Left renal pelvis (tissue), 4 donors: ENCODE measurements around the gene DNAJC16. TPM values are rescaled to one million over a fixed set of nuclear protein-coding genes. Genes with fewer than 3 reads are reported as not detected.
"Not testable (repeated sequence)": the region's sequence is repeated elsewhere in the genome, so short reads cannot be mapped to it uniquely, and the experiment has no call there.

ENCODE experiments used
- DNase-seq, 4 donors: peaks; one replicate each; pipeline ENCODE4 v3.0.0-alpha.2; 2013; ENCODE audit warnings: low read depth in 4 of 4, low spot score in 3 of 4
- polyA plus RNA-seq, 4 donors: library from polyadenylated mRNA; unstranded; fragments of 120-200 nt; gene quantifications; one replicate each; pipeline ENCODE4 v1.2.1, GENCODE V29; 2013; ENCODE audit not compliant: insufficient read length in 4 of 4

Gene DNAJC16
- polyA plus RNA-seq, 4 donors: 18.6 to 37.1 (median 29.9) TPM

GRCh38 chr1:15577691-15578090 lies 51.0 kb downstream of the DNAJC16 start:
- no peak for DNase-seq

GRCh38 chr1:15578921-15579682 lies 52.5 kb downstream of the DNAJC16 start:
- no peak for DNase-seq

GRCh38 chr1:15579683-15580047 lies 53.0 kb downstream of the DNAJC16 start:
- no peak for DNase-seq

DNA sequence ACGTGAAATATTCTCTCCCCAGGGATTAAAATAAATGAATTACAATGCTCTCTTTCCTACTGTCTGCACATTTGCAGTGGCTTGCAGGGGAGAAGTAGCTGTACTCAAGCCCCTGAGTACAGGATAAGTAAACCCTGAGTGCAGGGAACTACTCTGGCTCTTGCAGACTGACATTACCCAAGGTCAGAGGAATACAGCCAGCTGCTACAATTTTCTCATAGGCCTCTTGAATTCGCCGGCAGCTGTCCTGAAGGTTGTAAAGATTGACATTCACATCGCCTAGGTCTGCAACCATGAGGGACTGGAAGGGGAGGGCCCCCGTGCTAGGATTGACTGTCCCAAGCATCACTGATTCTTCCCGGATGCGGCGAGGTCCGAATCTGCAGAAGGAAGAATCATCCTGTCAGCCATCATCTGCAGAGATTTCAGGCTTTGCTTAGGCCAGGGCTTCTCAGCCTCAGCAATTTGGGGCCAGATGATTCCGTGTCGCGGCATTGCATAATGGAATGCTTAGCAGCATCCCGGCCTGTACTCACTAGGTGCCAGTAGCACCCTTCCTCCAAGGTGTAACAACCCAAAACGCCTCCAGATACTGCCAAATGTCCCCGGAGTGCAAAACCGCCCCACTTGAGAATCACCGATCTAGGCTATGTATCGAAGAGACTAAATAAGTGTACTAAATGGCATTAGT lies 56.5 kb downstream of the DNAJC16 start:
- DNase-seq: no peak

GRCh38 chr1:15584489-15585363 lies 58.1 kb downstream of the DNAJC16 start, which contains the start of gene AGMAT:
Gene AGMAT, minus strand, starts transcription at chr1:15585051. Its CDS starts 84 bp downstream, at chr1:15584967.
- DNase-seq: no peak

- DNase-seq: no peak
Observed at GRCh38 chr1:15592285-15592684, 65.6 kb downstream of the DNAJC16 start.

DNA sequence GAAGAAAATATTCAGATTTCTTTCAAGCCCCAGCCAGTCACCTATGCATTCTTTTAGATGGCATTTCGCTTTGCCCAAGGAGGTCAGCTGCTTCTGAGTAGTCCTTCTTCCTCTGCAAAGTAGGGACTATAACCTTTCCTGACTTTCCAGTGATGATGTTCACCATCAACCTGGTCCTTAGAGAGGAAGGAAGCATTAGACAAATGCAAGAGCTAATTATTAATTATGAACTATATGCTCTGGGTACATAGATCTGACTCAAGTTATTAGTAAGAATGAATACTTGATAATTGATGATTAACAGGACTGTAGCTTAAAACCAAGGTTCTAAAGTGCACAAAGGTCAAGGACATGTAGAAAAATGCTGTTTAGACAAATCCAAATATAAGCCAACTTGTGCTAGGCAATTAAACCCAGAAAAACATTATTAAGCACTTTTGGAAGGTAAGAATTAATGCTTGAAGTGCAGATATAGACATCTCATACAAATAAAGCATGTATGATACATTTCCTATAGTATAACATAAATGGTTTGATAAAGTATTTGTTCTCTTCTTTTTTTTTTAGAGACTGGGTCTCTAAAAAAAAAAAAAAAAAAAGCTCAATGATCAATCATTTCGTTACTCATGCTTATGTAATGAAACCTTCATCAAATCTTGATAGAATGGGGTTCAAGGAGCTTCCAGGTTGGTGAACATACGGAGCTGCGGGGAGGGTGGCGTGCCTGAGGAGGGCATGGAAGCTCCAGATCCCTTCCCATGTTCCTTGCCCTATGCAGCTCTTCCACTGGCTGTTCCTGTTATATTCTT lies 69.4 kb downstream of the DNAJC16 start:
- DNase-seq: no peak

DNA sequence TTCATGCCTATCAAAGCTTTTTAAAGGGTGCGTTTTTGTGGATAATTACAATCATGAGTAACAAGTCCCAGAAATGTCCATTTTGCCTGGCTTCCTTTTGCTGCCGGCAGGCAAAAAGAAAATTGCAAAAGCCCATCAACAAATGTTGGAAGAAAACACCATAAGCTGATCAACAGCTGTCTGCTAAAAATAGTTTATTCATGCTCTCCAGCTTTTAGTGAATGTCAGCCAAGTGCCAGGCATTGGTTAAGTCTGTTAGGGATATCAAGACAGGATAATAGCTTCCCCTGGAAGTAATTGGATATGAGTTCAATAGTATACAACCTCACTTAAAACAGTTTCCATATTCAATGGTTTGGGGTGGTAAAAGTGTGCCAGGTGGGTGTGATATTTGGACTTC lies 71.8 kb downstream of the DNAJC16 start:
- DNase-seq: no peak

DNA sequence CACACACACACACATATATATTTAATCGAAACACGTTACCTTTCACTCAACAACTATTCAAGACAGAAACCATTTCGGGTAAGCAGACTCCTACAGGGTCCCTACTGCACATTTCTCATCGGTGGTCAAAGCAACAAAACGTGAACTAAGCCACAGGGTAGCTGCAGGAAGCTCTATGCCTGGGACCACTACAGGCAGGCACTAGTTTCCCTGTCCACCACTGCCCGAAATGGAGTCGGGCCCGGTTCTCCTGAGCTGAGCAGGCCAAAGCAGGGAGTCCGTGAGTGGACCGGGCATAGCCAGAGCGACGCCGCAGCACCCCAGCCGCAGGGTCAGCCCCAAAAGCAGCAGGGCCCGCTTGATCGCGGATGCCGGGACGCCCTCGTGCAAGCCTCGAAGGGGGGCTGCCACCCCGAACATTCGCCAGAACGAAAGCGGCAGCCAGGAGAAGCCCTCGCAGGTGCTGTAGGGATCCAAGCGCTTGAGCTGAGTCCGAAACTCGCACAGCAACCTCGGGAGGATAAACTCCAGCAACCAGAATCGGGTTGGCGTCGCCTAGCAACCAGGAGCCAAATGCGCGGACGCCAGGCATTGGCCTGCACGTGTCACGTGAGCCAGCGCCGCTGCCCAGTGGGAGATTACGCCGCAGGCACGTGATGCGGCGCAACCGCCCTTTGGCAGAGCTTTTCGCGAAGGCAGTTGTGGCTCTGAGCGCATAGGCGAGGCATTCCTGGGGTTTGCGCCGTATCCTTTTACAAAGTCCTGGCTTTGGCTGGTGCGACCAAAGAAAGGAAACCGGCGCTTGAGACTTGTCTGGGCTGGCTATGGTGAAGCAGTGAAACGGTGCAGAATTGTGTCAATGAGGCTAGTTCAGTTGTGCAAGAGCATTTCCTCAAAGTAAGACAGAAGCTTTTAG lies 76.7 kb downstream of the DNAJC16 start:
- peak; percentile 89 to 94 (median 92) for DNase-seq

GRCh38 chr1:15603966-15604282 lies 77.3 kb downstream of the DNAJC16 start:
- DNase-seq: not testable (repeated sequence)

- not testable (repeated sequence) for DNase-seq
Observed at GRCh38 chr1:15604400-15604799, 77.8 kb downstream of the DNAJC16 start.

- DNase-seq: no peak
Observed at GRCh38 chr1:15605398-15606383, 79.0 kb downstream of the DNAJC16 start.

GRCh38 chr1:15609631-15610030 lies 83.0 kb downstream of the DNAJC16 start:
- DNase-seq: no peak

DNA sequence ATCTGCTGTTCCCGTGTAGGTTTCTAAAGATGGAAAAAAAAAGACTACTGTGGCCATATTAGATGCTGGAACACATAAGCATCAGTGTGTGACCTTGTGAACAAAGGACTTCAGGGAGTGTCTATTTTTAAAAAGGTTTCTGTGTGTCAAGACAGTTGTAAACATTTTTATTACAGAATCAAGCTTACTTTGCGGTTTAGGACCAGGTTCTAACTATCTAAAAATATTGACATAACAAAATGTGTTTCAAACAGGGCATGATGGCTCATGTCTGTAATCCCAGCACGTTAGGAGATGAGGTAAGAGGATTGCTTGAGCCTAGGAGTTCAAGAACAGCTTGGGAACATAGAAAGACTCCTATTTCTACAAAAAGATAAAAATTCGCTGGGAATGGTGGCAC lies 83.5 kb downstream of the DNAJC16 start:
- DNase-seq: no peak

DNA sequence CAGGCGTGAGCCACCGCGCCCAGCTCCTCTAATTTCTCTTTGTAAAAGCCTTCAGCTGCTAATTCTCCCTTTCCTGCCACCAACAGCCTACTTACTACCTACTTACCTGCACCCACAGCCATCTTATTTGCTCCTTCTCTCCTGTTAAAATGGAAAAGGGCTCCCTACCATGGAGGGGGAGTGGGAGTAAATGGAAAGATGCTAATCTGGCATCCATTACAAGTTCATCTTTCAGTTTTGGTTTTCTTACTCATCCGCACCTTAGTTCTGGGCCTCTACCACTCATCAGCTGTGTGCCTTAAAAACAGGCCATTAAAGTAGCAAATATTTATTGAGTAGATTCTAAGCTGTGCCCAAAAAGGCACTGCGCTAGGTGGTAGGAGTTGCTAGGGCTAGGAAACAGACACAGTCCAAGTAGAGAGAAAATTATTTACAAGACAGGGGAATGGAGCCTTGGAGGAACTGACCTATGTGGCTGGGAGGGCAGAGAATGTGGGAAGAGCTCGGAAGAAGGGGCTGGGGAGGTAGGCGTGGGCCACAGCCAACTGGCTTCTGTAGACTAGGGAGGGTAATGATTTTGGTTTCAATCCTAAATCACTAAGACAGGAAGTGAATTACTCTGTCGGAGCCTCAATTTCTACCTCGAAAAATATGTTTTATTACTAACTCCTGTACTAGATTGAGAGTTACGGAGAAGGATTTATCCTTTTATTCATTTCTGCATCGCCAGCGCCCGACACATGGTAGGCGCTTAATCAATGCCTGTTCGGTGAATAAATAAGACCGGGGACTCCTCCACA lies 89.9 kb downstream of the DNAJC16 start:
- DNase-seq: peak in 1 of 4 donors; percentile 31

DNA sequence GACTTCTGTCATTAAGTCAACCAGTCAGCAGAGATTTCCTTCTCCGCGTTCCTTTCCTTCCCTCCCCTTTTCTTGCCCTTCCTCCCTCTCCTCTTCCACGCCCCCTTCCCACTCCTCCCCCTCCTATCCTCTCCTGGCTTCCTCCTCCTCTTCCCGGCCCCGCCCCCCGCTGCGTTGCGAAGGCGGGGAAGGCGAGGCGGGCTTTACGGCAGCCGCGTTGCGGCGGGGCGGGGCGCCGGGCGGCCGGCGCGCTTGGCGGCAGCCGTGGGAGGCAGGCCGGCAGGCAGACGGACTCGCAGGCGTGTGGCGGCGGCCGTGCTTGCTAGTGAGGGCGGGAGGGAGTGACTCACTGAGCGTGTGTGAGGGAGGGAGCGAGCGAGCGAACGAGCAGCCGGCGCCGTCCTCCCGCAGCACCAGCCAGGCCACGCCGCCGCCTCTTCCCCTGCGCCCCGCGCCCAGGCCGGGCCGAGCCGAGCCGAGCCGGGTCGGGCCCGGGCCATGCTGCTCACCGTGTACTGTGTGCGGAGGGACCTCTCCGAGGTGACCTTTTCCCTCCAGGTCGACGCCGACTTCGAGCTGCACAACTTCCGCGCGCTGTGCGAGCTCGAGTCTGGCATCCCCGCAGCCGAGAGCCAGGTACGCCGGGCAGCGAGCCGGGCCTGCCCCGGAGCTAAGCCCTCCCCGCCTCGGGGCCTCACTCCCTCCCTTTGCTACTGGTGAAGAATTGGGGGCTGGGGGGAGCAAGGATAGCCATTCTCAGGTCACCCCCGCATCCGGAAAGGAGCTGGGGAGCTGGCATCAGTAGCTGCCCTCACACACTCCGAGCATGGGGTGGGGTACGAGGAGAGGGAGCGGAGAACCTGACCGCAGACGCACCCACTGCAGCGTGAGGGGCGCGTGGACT lies 90.8 kb downstream of the DNAJC16 start, which contains the start of gene DDI2:
Gene DDI2, plus strand, starts transcription at position 286 of the 904 bp plus-strand sequence. Its CDS starts 213 bp downstream, at position 499.
- peak; percentile 90 to 97 (median 96) for DNase-seq
